ENCODE data around the gene TASOR. TPM values are rescaled to one million over a fixed set of nuclear protein-coding genes. Genes with fewer than 3 reads are reported as not detected.
A peak's percentile ranks its signal among the peaks of the same experiment; 100 is the strongest.

Gene TASOR
- total RNA-seq, 4 donors from 2014 or later, result 61.5 to 90.2 (median 82.6) TPM

DNA sequence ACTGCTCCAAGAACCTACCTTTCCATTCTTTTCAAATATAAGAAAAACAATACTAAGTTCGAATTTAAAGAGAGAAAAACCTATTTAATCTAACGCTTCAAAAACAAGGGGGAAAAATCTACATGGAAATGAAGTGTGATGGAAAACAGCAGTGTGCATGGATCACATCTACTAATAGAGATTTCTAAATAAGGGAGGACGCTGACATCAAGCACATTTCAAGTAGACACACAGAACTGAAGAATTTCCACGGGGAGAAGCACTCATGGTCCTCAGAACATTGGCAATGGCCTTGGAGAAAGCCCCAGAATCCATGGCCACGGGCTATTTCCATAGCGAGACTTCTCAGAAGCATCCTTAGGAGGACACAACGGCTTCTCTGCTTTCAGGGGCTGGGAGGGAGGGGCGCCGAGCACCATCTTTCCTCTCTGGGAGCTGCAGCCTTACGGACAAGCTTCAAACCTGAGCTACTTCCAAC lies 1.0 kb downstream of the TASOR start:
- Histone ChIP-seq H3K9me3 (no peaks in the 10 kb centered on the region), H3K4me3 (peak overlapping the region; percentile 66 to 99 (median 88)), H3K4me1 (peaks cover 0 to 48% (median 13%) of the 10 kb centered on the region in 4 donors), H3K27me3 (no peaks in the 10 kb centered on the region), H3K27ac (peak overlapping the region; percentile 86 to 100 (median 99)), H3K36me3 (peaks cover 0 to 12% (median 0%) of the 10 kb centered on the region in 3 donors)
- TF ChIP-seq CTCF (IDR thresholded peaks at IDR 0.05) (no peak), POLR2A (IDR thresholded peaks at IDR 0.05) (no peak), EP300 (IDR thresholded peaks at IDR 0.05) (no peak)
- no peak for DNase-seq (ENCODE audit: low spot score in 2 of 2)
- 18 to 21% methylated on average over 9 to 10 of the region's 10 CpGs for WGBS, 2 donors

DNA sequence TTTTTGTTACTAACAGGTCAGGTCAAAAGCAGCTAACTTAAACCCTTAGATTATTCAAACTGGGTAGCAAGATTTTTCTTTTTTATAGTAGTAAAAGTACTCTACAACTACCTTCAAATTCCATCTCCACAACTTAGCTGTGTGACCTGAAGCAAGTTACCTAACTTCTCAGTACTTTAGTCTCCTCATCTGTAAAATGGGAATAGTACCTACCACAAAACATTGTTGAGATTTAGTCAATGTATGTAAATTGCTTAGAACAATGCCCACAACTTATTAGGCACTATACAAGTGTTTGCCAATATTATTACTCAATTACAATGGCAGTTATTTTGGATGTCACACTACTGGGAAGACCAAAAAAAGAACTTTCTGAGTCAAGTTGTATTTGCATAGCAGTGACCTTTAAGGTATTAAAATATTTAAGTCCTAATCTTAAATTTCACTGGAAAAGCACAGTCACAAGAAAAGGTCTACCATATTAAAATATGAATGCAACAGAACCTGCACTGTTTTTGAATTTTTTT lies 2.9 kb downstream of the TASOR start:
- Histone ChIP-seq H3K4me3 (no peak overlapping the region), H3K4me1 (peaks cover 0 to 55% (median 13%) of the 10 kb centered on the region in 4 donors), H3K36me3 (peaks cover 0 to 16% (median 0%) of the 10 kb centered on the region in 3 donors), H3K27ac (no peak overlapping the region), H3K9me3 (no peaks in the 10 kb centered on the region), H3K27me3 (no peaks in the 10 kb centered on the region)
- TF ChIP-seq CTCF (IDR thresholded peaks at IDR 0.05) (no peak), EP300 (IDR thresholded peaks at IDR 0.05) (no peak), POLR2A (IDR thresholded peaks at IDR 0.05) (no peak)
- DNase-seq (ENCODE audit: low spot score in 2 of 2), result no peak

DNA sequence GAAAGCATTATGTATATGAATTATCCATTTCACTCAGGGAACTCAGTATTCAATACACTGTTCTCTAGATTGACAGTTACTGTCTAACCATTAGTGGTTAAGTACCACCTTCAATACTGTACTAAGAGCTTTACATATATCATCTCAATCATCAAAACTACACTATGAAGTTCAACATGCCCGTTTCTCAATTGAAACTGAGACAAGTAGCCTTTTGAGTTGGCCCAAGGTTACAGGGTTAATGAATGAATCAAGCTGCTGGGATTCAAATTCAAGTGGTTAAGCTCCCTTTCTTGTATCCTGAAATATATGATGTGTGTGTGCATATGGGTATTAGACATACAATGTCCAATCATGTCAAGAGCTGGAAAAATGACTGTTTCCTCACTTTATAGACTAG lies 5.8 kb downstream of the TASOR start:
- Histone ChIP-seq H3K4me1 (peaks cover 0 to 49% (median 12%) of the 10 kb centered on the region in 4 donors), H3K27ac (no peak overlapping the region), H3K9me3 (no peaks in the 10 kb centered on the region), H3K36me3 (peaks cover 0 to 30% (median 0%) of the 10 kb centered on the region in 3 donors), H3K4me3 (no peak overlapping the region), H3K27me3 (no peaks in the 10 kb centered on the region)
- 45 to 47% methylated on average over 1 of the region's 1 CpG for WGBS, 2 donors
- no peak for TF ChIP-seq EP300 (IDR thresholded peaks at IDR 0.05)
- TF ChIP-seq CTCF (IDR thresholded peaks at IDR 0.05), result no peak
- TF ChIP-seq POLR2A (IDR thresholded peaks at IDR 0.05), result no peak
- DNase-seq (ENCODE audit: low spot score in 2 of 2), result no peak

DNA sequence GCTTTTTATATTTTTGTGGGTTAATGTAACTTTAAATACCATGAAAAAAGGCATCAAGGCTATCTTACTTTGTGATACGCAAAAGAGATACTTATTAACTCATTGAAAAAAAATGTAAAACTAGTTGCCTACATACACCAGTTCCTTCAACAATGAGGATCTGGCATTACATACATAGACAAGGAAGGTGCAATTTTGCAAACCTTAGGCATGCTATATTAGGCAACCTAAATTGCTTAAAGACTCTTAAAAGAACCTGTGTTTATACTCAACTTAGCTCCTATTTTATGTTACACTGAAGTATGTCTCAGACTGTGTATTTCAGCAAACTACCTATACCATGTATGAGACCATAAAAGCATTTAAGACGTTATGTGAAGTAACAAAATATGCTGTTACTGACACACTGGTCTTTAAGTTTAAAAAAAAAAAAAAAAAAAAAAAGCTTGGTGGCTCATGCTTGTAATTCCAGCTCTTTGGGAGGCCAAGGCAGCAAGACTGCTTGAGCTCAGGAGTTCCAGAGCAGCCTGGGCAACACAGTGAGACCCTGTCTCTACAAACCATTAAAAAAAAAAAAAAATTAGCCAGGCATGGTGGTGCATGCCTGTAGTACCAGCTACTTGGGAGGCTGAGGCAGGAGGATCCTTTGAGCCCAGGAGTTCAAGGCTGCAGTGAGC lies 9.1 kb downstream of the TASOR start:
- DNase-seq (ENCODE audit: low spot score in 2 of 2), result no peak
- no peak overlapping the region for H3K27ac ChIP-seq
- no peaks in the 10 kb centered on the region for H3K9me3 ChIP-seq
- H3K36me3 ChIP-seq, result peaks cover 2 to 58% (median 3%) of the 10 kb centered on the region in 3 donors
- no peak overlapping the region for H3K4me3 ChIP-seq
- no peaks in the 10 kb centered on the region for H3K27me3 ChIP-seq
- 80 to 87% methylated on average over 2 of the region's 2 CpGs for WGBS, 2 donors
- no peak for TF ChIP-seq EP300 (IDR thresholded peaks at IDR 0.05)
- no peak for TF ChIP-seq CTCF (IDR thresholded peaks at IDR 0.05)
- no peak for TF ChIP-seq POLR2A (IDR thresholded peaks at IDR 0.05)
- peaks cover 0 to 23% (median 0%) of the 10 kb centered on the region in 4 donors for H3K4me1 ChIP-seq

- Histone ChIP-seq H3K27ac (no peak overlapping the region), H3K27me3 (no peaks in the 10 kb centered on the region), H3K4me3 (no peak overlapping the region), H3K9me3 (no peaks in the 10 kb centered on the region), H3K36me3 (peaks cover 3 to 96% (median 18%) of the 10 kb centered on the region in 3 donors), H3K4me1 (no peaks in the 10 kb centered on the region)
- no peak for DNase-seq (ENCODE audit: low spot score in 2 of 2)
- TF ChIP-seq CTCF (IDR thresholded peaks at IDR 0.05), result no peak
- 78 to 82% methylated on average over 3 of the region's 3 CpGs for WGBS, 2 donors
Observed at GRCh38 chr3:56667973-56668579, 15.0 kb downstream of the TASOR start.

Measured in tibial nerve (tissue), 4 donors.